ENCODE results near the gene TBC1D22A. TPM values are rescaled to one million over a fixed set of nuclear protein-coding genes. Genes with fewer than 3 reads are reported as not detected.

The TBC1D22A gene
- total RNA-seq, 2 donors from 2014 or later = 31.9 to 43.4 TPM

DNA sequence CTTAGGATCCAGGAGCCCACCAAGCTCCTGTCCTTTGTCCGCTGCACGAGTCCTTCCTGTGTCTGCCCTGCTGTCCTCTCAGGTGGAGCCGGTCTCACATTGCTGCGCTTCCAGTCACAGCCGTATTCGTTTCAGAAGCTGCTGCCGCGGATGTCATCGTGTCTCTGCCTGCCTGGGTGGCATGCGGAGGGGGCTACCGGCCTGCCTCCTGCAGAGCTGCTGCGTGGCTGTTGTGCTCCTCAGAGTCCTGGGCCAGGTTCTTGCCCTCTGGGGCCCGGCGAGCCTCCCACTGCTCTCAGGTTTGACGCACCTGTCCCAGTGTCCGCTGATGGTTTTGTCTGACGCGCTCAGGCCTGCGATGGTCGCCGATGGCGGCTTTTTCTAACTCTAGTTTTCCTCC lies 254.2 kb downstream of the TBC1D22A start:
- Mint-ChIP-seq H3K27me3 (no peaks in the 10 kb centered on the region), H3K4me1 (ENCODE audit: low read depth in 2 of 2) (peaks cover 24 to 36% of the 10 kb centered on the region in 2 donors), H3K27ac (no peak overlapping the region), H3K36me3 (no peaks in the 10 kb centered on the region), H3K9me3 (no peaks in the 10 kb centered on the region), H3K4me3 (no peak overlapping the region)
- no peak for DNase-seq (ENCODE audit: low spot score)
- no peak for ATAC-seq

DNA sequence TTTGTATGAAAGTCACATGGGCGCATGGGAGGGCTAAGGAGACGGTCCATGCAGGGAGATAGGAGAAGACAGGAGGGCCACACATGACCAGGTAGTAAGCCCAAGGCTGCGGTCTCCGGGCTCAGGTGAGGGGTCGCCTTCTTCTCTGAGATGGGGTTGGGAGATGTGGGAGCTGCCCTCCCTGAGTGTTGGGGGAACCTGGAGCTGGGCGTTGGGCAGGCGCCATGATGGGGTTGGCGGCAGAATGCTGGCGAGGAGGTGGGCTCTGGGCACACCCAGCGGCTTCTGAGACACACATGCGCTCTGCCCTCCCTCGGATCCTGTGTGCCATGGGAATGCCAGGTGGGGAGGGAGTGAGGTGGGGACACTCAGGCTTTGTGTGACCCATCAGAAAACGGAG lies 254.8 kb downstream of the TBC1D22A start:
- DNase-seq (ENCODE audit: low spot score) = no peak
- no peaks in the 10 kb centered on the region for H3K9me3 Mint-ChIP-seq
- H3K27me3 Mint-ChIP-seq = no peaks in the 10 kb centered on the region
- no peak for ATAC-seq
- no peaks in the 10 kb centered on the region for H3K36me3 Mint-ChIP-seq
- H3K4me3 Mint-ChIP-seq = no peak overlapping the region
- H3K4me1 Mint-ChIP-seq (ENCODE audit: low read depth in 2 of 2) = peaks cover 22 to 36% of the 10 kb centered on the region in 2 donors
- no peak overlapping the region for H3K27ac Mint-ChIP-seq

DNA sequence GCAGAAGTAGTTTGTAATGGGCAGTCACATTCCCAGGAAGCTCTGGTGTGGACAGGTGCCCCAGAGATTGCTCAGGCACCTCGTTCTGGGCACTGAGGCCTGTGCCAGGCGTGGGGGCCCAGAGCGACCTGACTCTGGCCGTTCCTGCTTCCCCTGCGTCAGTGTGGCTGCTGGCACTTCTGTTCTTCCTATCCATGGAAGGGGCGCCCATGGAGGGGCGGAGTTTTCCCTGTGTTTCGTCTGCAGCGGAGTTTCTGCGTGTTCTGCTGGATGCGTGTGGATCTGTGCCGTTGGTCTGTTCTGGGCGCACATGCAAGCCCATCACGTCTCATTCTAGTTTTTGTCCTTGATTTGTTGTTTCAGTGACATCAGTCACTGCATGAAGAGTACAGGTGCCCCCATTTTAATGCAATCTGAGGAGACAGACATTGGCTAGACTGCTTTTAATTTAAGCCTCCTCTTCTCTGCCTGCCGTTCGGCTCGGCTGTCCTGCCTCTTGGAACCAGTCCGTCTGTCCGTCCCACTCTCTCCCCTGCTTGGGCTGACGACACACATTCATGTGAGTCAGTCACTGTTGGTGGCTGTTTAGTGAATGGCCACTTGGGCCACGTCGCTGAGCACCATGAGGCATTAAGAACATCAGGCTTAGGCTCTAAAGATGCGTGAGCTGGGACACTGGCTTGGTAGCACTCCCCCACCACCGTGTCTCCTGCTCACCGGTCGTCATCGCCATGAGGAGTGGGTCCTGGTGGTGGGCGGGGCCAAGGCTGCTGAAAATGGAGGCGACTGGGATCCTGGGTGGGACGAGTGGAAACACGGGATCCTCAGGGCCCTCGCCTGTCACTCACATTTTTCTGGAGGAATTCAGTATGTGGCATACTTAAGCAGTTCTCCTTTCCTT lies 255.8 kb downstream of the TBC1D22A start:
- no peak overlapping the region for H3K4me3 Mint-ChIP-seq
- H3K27me3 Mint-ChIP-seq = no peaks in the 10 kb centered on the region
- H3K27ac Mint-ChIP-seq = peak overlapping the region in 1 of 2 donors; percentile 72
- no peaks in the 10 kb centered on the region for H3K36me3 Mint-ChIP-seq
- DNase-seq (ENCODE audit: low spot score) = no peak
- no peak for ATAC-seq
- no peaks in the 10 kb centered on the region for H3K9me3 Mint-ChIP-seq
- peaks cover 14 to 31% of the 10 kb centered on the region in 2 donors for H3K4me1 Mint-ChIP-seq (ENCODE audit: low read depth in 2 of 2)

DNA sequence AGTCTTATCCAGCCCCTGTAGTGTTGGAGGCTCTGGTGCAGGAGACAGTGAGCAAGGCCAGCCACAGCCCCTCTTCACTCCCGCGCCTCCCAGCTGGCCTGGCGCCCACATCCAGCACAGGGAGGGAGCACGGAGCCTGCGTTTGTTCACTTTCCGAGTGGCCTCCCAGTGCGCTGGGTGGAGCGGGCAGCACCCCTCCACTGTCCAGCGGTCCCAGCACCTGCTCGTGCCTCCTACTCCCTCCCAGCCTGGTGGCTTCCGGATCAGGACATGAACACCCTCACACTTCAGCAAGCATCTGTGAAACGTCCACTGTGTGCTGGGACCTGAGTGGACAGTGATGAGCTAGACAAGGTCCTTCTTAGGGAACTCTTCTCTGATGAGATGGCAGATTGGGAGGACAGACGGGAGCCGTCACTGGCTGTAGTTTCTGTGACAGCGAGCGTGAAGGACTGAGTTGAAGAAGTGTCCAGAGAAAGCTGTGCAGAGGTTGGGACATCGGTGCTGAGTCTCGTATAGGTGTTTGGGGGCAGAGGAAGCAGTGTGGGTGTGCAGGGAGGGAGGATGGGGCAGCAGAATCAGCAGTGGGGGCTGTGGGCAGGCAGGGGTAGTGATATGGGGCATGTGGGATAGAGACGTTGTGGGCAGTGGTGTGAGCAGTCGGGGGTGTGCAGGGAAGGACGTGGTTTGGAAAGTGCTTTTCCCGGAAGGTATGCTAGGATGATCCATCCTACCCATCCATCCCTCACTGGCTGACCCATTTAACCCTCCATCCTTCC lies 256.8 kb downstream of the TBC1D22A start:
- ATAC-seq (peak in 1 of 2 donors; percentile 18), DNase-seq (ENCODE audit: low spot score) (no peak)
- H3K36me3 Mint-ChIP-seq = no peaks in the 10 kb centered on the region
- H3K4me3 Mint-ChIP-seq = no peak overlapping the region
- no peaks in the 10 kb centered on the region for H3K9me3 Mint-ChIP-seq
- peaks cover 10 to 32% of the 10 kb centered on the region in 2 donors for H3K4me1 Mint-ChIP-seq (ENCODE audit: low read depth in 2 of 2)
- no peaks in the 10 kb centered on the region for H3K27me3 Mint-ChIP-seq
- no peak overlapping the region for H3K27ac Mint-ChIP-seq

DNA sequence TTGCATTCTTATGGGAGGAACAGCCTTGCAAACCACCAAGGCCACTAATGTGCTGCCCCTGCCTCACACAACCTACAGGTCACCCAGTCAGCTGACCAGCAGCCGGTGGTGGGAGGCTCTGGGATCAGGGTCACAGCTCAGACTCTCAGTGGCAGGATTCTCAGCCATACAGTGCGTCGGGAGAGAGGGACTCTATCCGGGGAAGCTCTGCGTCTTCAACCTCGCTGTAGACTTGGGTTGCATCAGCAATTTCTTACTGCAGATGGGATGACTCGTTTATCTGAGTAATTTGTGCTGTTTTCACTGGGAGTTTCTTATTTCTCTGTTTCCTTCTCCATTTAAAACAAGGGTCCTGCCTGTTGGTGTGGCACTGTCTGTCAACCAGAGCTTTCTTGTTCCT lies 257.7 kb downstream of the TBC1D22A start:
- no peak for ATAC-seq
- Mint-ChIP-seq H3K4me3 (no peak overlapping the region), H3K27me3 (no peaks in the 10 kb centered on the region), H3K4me1 (ENCODE audit: low read depth in 2 of 2) (peaks cover 5 to 29% of the 10 kb centered on the region in 2 donors), H3K36me3 (no peaks in the 10 kb centered on the region), H3K9me3 (no peaks in the 10 kb centered on the region), H3K27ac (no peak overlapping the region)
- no peak for DNase-seq (ENCODE audit: low spot score)

DNA sequence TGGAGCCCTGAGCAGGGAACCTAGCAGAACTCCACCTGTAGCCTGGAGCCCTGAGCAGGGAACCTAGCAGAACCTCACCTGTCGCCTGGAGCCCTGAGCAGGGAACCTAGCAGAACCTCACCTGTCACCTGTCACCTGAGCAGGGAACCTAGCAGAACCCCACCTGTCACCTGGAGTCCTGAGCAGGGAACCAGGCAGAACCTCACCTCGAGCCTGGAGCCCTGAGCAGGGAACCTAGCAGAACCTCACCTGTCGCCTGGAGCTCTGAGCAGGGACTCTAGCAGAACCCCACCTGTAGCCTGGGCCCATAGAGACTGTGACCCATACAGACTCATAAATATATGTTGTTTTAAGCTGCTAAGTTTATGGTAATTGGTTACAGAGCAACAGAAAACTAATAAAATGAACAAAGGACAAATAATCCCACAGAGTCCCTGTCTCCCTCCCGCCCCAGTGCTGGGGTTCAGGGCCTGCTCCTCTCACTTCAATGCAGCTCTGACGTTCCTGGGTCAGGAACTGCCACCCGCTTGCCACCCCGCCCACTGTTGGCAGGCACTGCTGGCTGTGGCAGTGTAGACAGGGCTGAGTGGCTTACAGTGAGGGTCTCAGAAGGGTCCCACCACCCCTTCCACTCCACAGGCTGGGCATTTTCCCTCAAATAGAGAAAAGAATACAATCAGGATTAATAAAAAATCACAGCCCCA lies 259.1 kb downstream of the TBC1D22A start:
- H3K9me3 Mint-ChIP-seq = no peaks in the 10 kb centered on the region
- H3K4me3 Mint-ChIP-seq = no peak overlapping the region
- DNase-seq (ENCODE audit: low spot score) (no peak), ATAC-seq (no peak)
- H3K27ac Mint-ChIP-seq = no peak overlapping the region
- H3K36me3 Mint-ChIP-seq = no peaks in the 10 kb centered on the region
- no peaks in the 10 kb centered on the region for H3K27me3 Mint-ChIP-seq
- H3K4me1 Mint-ChIP-seq (ENCODE audit: low read depth in 2 of 2) = peaks cover 5 to 26% of the 10 kb centered on the region in 2 donors

DNA sequence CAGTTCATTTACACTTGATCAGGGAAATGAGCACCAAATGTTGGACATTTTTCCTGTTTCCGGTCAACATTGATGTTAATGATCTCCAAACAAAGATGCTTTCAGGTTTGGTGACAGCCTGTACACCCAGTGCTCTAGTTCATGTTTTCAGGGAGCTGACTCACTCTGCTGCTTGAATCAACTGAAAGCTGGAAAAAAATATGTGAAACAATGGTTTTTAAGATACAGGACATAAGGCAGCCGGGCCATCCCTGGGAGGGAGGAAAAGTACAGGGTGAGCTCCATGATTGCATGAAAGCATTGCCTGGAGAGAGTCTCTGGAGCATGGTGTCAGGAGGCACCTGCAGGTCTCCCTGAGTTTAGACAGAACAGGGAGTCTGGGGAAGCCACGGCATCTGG lies 259.6 kb downstream of the TBC1D22A start:
- peaks cover 5 to 24% of the 10 kb centered on the region in 2 donors for H3K4me1 Mint-ChIP-seq (ENCODE audit: low read depth in 2 of 2)
- H3K4me3 Mint-ChIP-seq = no peak overlapping the region
- H3K9me3 Mint-ChIP-seq = no peaks in the 10 kb centered on the region
- DNase-seq (ENCODE audit: low spot score) (no peak), ATAC-seq (no peak)
- no peak overlapping the region for H3K27ac Mint-ChIP-seq
- no peaks in the 10 kb centered on the region for H3K27me3 Mint-ChIP-seq
- no peaks in the 10 kb centered on the region for H3K36me3 Mint-ChIP-seq

DNA sequence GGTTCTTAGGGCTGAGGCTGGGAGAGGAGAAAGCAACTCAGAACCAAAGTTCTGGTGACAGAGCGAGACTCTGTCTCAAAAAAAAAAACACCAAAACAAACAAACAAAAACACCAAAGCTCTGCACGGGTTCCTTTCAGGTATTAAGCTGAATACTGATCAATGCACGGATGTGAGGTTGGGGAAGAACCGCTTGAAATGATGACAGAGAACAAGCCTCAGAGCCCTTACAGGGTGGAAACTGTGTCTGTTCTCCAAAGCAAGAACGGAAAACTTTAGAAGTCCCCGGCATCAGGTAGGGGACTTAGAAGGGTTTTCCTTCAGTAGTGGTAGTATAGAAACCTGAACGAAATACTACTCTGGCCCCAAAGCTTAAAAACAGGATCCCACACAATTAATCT lies 260.0 kb downstream of the TBC1D22A start:
- Mint-ChIP-seq H3K27ac (no peak overlapping the region), H3K27me3 (no peaks in the 10 kb centered on the region), H3K36me3 (no peaks in the 10 kb centered on the region), H3K9me3 (no peaks in the 10 kb centered on the region), H3K4me1 (ENCODE audit: low read depth in 2 of 2) (peaks cover 5 to 22% of the 10 kb centered on the region in 2 donors), H3K4me3 (no peak overlapping the region)
- DNase-seq (ENCODE audit: low spot score) = no peak
- no peak for ATAC-seq

DNA sequence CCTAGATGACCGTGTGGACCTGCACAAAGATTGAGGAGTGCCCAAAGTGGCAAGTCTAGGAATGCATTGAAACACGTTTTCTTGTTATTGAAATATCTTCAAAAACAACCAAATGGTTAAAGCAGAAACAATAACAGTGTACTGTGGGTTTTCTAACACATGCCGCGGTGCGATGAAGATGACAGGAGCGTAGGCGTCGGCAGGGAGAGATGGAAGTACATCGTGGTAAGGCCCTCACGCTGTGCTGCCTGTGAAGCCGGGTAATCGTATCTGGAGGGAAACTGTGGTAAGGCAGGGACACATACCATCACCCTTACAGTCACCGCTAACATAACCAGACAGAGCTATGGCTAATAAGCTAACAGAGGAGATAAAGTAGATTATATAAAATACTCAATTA lies 261.4 kb downstream of the TBC1D22A start:
- peaks cover 0 to 20% of the 10 kb centered on the region in 2 donors for H3K4me1 Mint-ChIP-seq (ENCODE audit: low read depth in 2 of 2)
- no peaks in the 10 kb centered on the region for H3K9me3 Mint-ChIP-seq
- H3K27me3 Mint-ChIP-seq = no peaks in the 10 kb centered on the region
- ATAC-seq (no peak), DNase-seq (ENCODE audit: low spot score) (no peak)
- H3K27ac Mint-ChIP-seq = no peak overlapping the region
- no peak overlapping the region for H3K4me3 Mint-ChIP-seq
- H3K36me3 Mint-ChIP-seq = no peaks in the 10 kb centered on the region

DNA sequence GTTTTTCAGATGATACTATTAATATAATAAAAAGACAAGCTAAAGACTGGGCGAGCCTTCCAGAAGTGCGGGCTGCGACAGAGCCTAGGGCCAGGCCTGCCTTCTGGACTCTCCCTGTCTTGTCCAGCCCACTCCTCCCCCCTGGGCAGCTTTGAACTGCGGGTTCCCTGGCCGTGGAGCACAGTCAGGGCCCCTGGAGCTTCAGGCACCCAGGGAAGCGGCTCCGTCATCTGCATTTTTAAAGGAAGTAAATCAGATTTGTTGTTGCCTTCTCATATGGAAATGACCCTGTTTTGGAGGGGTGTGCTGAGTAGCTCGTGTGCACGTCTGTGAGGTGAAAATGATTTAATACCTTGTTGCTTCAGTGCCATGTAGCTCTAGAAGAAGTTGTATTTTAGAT lies 265.3 kb downstream of the TBC1D22A start:
- Mint-ChIP-seq H3K4me3 (no peak overlapping the region), H3K9me3 (no peaks in the 10 kb centered on the region), H3K4me1 (ENCODE audit: low read depth in 2 of 2) (peaks cover 0 to 14% of the 10 kb centered on the region in 2 donors), H3K27me3 (no peaks in the 10 kb centered on the region), H3K36me3 (no peaks in the 10 kb centered on the region), H3K27ac (no peak overlapping the region)
- DNase-seq (ENCODE audit: low spot score) = no peak
- no peak for ATAC-seq

DNA sequence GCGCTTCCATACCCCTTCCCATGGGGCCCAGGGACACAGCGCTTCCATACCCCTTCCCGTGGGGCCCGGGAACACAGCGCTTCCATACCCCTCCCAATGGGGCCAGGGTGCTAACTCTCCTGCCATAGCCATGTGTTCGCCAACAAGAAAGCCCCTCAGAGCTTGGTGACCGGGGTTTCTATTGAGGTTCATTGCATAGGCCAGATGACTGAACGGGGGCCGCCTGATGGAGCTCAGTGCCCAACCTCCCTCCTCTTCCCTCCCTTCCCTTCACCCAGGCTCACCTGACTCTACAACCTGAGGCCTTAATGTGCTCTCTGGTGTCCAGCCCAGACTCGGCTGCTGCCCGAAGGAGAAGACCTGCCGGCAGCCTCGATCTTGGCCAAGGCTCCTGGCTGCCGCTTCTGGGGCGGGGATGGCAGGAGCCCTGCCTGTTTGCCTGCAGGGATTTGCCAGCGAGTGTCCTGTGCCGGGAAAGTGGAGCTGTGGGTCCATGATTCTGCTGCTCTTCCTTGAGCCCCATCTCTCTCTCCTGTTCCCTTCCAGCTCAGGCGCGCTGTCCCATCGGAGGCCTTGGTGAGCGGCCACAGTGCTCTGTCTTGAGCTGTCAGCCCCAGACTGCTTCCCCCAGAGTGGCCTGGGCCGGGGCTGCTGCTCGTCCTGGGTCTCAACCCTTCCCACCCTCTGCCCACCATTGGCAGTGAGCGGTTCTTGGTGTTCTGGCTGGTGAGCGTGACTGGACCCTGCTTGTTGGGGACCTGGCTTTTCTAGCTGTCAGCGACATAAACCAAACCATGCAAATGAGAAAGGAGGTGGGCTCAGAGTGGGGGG lies 267.0 kb downstream of the TBC1D22A start:
- peak in 1 of 2 donors; percentile 48 for ATAC-seq
- no peaks in the 10 kb centered on the region for H3K9me3 Mint-ChIP-seq

DNA sequence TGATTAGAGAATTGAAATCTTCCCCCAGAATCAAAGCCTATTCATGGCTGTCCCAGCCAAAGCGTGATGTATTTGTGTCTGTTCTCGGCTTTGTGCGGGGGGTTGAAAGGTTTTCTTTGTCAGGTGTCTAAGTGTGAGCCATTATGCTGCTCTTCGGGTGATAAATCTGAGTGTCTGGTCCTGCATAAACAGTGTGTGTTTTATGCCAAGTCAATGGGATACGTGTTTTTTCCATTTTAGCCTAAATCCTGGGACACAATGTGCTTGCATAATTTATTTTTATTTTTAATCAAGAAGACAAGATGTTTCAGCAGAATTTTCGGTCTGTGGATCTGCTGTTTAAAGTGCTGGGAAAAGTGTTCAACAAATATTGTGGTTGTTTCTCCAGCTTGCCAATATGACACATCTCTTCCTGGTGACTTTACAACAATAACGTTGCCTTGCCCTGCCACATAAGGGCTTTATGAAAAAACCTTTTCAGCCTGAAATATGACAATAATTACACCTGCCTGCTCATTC lies 267.8 kb downstream of the TBC1D22A start:
- H3K36me3 Mint-ChIP-seq = no peaks in the 10 kb centered on the region
- H3K9me3 Mint-ChIP-seq = no peaks in the 10 kb centered on the region
- ATAC-seq = no peak
- H3K27ac Mint-ChIP-seq = peak overlapping the region in 1 of 2 donors; percentile 31
- H3K27me3 Mint-ChIP-seq = no peaks in the 10 kb centered on the region
- DNase-seq (ENCODE audit: low spot score) = no peak
- H3K4me3 Mint-ChIP-seq = no peak overlapping the region
- peaks cover 0 to 16% of the 10 kb centered on the region in 2 donors for H3K4me1 Mint-ChIP-seq (ENCODE audit: low read depth in 2 of 2)

More for the DNA sequence above, 267.0 kb downstream of the TBC1D22A start:
- Mint-ChIP-seq H3K4me3 (no peak overlapping the region), H3K27me3 (no peaks in the 10 kb centered on the region), H3K27ac (peak overlapping the region in 1 of 2 donors; percentile 31), H3K36me3 (no peaks in the 10 kb centered on the region), H3K4me1 (ENCODE audit: low read depth in 2 of 2) (peaks cover 0 to 16% of the 10 kb centered on the region in 2 donors)
- no peak for DNase-seq (ENCODE audit: low spot score)
